ENCODE data around the gene FOXD4L4.
"Not testable (repeated sequence)": the region's sequence is repeated elsewhere in the genome, so short reads cannot be mapped to it uniquely, and the experiment has no call there.

FOXD4L4 gene

DNA sequence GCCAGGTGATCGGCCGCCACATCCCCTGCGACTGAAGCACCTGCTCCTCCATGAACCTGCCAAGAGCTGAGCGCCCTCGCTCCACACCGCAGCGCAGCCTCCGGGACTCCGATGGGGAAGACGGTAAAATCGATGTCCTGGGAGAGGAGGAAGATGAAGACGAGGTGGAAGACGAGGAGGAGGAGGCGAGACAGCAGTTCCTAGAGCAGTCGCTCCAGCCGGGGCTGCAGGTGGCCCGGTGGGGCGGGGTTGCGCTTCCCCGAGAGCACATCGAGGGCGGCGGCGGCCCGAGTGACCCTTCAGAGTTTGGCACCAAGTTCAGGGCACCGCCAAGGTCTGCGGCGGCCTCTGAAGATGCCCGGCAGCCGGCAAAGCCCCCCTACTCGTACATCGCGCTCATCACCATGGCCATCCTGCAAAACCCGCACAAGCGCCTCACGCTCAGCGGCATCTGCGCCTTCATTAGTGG, at the start of gene FOXD4L4:
Gene FOXD4L4, plus strand, starts transcription at position 51 of the 469 bp plus-strand sequence. Its CDS starts 0 bp downstream, at position 51.
- not testable (repeated sequence) for FAIRE-seq

DNA sequence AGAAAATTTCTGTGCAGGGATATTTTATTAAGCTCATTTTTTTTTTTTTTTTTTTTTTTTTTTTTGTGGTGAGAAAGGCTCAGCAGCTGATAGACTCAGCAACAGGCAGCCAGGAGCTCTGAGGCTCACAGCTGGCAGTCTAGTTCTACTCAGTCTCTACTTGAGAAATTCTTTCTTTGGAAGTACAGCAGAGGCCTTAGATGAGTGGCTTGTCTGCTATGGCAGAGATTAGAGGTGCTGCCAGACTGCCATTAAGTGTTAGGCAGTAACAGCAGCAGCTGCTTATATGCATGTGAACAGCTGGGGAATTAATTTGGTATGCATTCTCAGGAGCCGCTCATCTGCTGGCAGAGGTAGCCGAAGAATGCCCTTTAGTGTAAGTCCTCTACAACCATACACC, 33.4 kb upstream of the FOXD4L4 start:
- not testable (repeated sequence) for FAIRE-seq; DNase-seq (ENCODE audit: insufficient read length, low spot score)

More for the DNA sequence above, at the start of gene FOXD4L4:
- DNase-seq (ENCODE audit: insufficient read length, low spot score): not testable (repeated sequence)

DNA sequence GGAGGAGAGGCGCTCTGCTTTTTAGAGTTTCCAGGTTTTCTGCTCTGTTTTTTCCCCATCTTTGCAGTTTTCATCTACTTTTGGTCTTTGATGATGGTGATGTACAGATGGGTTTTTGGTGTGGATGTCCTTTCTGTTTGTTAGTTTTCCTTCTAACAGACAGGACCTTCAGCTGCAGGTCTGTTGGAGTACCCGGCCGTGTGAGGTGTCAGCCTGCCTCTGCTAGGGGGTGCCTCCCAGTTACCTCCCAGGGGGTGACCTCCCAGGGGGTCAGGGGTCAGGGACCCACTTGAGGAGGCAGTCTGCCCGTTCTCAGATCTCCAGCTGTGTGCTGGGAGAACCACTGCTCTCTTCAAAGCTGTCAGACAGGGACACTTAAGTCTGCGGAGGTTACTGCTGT, 22.5 kb upstream of the FOXD4L4 start:
- not testable (repeated sequence) for DNase-seq (ENCODE audit: insufficient read length, low spot score); FAIRE-seq

- not testable (repeated sequence) for FAIRE-seq
These were observed 1.2 kb downstream of the FOXD4L4 start for GRCh38 chr9:65738133-65738532.

More at GRCh38 chr9:65738133-65738532, 1.2 kb downstream of the FOXD4L4 start:
- not testable (repeated sequence) for DNase-seq (ENCODE audit: insufficient read length, low spot score)

All from HTR-8/SVneo (cell line).